HL-60 (cell line): ENCODE data around the gene SLC25A11.

ENCODE experiments used
- CTCF ChIP-seq: IDR thresholded peaks from one replicate; pipeline ENCODE4 v1.5.1; 2011; ENCODE audit warnings: low read length, control low read depth, inconsistent platforms; ENCODE audit not compliant: insufficient read depth
- REST ChIP-seq: IDR thresholded peaks from 2 replicates; pipeline ENCODE4 v1.6.1; 2012; ENCODE audit warnings: low read depth; ENCODE audit not compliant: insufficient replicate concordance

GRCh38 chr17:4973256-4974114 is 33.6 kb upstream of the SLC25A11 start:
- TF ChIP-seq CTCF: no peak
- TF ChIP-seq REST: no peak
